ENCODE measurements around the gene TMEM170B.

- TF ChIP-seq CTCF (conservative IDR thresholded peaks at IDR 0.05 in 1 of 2, IDR thresholded peaks at IDR 0.05 in 1 of 2; ENCODE audit: low read depth in 1 of 2, low read length in 2 of 2): no peak
- TF ChIP-seq EZH2 (IDR thresholded peaks at IDR 0.05; ENCODE audit: low read length, missing control alignments): no peak
Observed at GRCh38 chr6:11604836-11605506, 67.4 kb downstream of the TMEM170B start.
